AG04450 (cell line): ENCODE data around the gene NHEJ1. TPM values are rescaled to one million over a fixed set of nuclear protein-coding genes. Genes with fewer than 3 reads are reported as not detected.

Experiments used
- CTCF ChIA-PET: fragments of 300-600, 350-600 bp; formaldehyde crosslinking; extraction: SDS; loops from one replicate; lab custom pipeline; 2022; ENCODE audit warnings: antibody characterized with exemption, inconsistent platforms; lab: Charles Lee
- POLR2A ChIA-PET: fragments of 350-600 bp; formaldehyde crosslinking; extraction: SDS; loops from one replicate; lab custom pipeline; 2021; ENCODE audit warnings: antibody characterized with exemption, inconsistent platforms; lab: Yijun Ruan, JAX
- DNase-seq: peaks from one replicate; pipeline ENCODE4 v3.0.0-alpha.2; 2011; ENCODE audit warnings: low read depth, low spot score
- H3K27ac ChIP-seq: one replicate; pipeline ENCODE4 v1.5.1; 2012; ENCODE audit warnings: low read depth, low read length, control low read depth
- H3K27me3 ChIP-seq: one replicate; pipeline ENCODE4 v1.6.0; 2012; ENCODE audit warnings: low read length; ENCODE audit not compliant: control insufficient read depth, insufficient read depth
- H3K4me3 ChIP-seq: 2 replicates; pipeline ENCODE4 v1.5.1; 2011; ENCODE audit warnings: mild to moderate bottlenecking, low read depth, low read length, control low read depth
- H3K9me3 ChIP-seq: 2 replicates; pipeline ENCODE4 v1.5.1; 2012; ENCODE audit warnings: low read length; ENCODE audit not compliant: control insufficient read depth, insufficient read depth
- polyA plus RNA-seq: library from polyadenylated mRNA; depleted of rRNA; stranded (reverse); fragments of >200 nt; gene quantifications from 2 replicates; pipeline ENCODE4 v1.2.3, GENCODE V29; 2011
- TF ChIP-seq, protein P1 (sequence below): IDR thresholded peaks from 2 replicates; pipeline ENCODE4 v1.5.1; 2011; ENCODE audit warnings: low read depth, low read length, control low read depth, inconsistent platforms

The NHEJ1 gene
- polyA plus RNA-seq, 1 experiment = 21.9 TPM

DNA sequence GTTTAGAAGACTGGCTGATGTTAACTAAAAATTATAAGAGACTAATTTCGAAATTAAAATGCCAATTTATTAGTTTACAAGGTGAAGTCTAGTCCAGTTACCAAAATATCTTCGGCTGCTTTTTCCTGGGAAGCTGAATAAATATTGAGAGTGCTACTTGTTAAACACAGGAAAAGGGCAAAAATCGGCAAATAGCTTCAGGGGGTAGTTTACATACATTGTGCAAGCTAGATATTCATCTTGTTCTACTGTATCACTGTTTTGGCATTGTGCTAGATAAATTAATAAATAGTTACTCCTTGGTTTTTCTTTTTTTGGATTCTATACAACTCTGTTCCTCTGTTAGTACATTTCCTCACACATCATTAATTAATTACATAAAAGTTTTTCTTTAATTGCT lies 29.3 kb downstream of the NHEJ1 start:
- H3K27me3 ChIP-seq = no peaks in the 10 kb centered on the region
- TF ChIP-seq, protein P1, sequence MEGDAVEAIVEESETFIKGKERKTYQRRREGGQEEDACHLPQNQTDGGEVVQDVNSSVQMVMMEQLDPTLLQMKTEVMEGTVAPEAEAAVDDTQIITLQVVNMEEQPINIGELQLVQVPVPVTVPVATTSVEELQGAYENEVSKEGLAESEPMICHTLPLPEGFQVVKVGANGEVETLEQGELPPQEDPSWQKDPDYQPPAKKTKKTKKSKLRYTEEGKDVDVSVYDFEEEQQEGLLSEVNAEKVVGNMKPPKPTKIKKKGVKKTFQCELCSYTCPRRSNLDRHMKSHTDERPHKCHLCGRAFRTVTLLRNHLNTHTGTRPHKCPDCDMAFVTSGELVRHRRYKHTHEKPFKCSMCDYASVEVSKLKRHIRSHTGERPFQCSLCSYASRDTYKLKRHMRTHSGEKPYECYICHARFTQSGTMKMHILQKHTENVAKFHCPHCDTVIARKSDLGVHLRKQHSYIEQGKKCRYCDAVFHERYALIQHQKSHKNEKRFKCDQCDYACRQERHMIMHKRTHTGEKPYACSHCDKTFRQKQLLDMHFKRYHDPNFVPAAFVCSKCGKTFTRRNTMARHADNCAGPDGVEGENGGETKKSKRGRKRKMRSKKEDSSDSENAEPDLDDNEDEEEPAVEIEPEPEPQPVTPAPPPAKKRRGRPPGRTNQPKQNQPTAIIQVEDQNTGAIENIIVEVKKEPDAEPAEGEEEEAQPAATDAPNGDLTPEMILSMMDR = no peak
- POLR2A ChIA-PET = no interaction called here
- H3K4me3 ChIP-seq = no peak overlapping the region
- no peak overlapping the region for H3K27ac ChIP-seq
- CTCF ChIA-PET = interaction anchor here (1.0 to 4.9 kb wide), 5 partner anchors 12 to 73 kb away, joined by 3 to 27 read pairs (median 10); no protein-coding TSS in a partner anchor
- no peaks in the 10 kb centered on the region for H3K9me3 ChIP-seq
- DNase-seq = no peak

DNA sequence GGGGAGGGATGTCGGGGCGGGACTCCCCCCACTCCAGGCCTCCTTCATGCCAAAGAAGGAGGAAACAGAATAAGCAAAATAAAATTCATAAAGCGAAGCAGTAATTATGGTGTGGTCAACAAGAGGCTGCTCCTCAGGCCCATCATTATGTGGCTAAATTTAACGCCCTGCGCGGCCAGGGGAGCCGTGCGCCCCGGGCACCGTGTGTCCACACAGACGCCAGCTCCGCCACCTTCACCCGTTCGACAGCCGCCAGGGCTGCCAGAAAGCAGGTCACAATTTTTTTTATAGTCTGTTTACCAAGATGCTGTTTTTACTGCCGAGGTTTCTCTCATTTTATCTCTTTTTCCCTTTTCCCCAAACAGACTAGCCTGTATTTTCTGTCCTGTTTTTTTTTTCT lies 31.0 kb downstream of the NHEJ1 start:
- DNase-seq = no peak
- H3K4me3 ChIP-seq = no peak overlapping the region
- no peaks in the 10 kb centered on the region for H3K9me3 ChIP-seq
- POLR2A ChIA-PET = interaction anchor here (0.6 kb wide), 1 partner anchor 258 kb away, joined by 3 read pairs; no protein-coding TSS in a partner anchor
- TF ChIP-seq, protein P1 = no peak
- H3K27ac ChIP-seq = no peak overlapping the region
- H3K27me3 ChIP-seq = no peaks in the 10 kb centered on the region
- CTCF ChIA-PET = interaction anchor here (1.1 to 4.9 kb wide), 2 partner anchors 10 to 71 kb away, joined by 3 to 27 read pairs; no protein-coding TSS in a partner anchor

DNA sequence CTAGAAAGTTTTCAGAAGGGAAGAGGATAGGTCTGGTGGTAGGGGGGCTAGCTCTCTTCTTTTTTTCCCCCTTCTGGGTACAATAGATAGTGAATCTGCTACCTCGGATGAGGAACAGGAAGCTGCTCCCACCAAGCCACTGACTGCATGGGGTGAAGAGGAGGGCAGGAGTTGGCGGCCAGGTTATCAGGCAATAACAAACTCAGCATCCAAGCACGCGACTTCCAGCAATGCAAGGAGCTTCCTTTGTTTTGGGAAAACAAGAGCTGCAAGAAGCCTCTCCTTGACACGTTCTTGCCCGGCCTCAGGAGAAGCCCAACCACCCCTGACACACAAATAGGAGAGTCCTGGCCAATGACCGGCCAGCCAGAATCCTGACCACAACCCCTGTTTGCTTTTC lies 32.2 kb downstream of the NHEJ1 start:
- ChIA-PET CTCF (interaction anchor here (1.1 to 4.9 kb wide), 4 partner anchors 9 to 70 kb away, joined by 3 to 27 read pairs (median 4); no protein-coding TSS in a partner anchor), POLR2A (no interaction called here)
- no peaks in the 10 kb centered on the region for H3K9me3 ChIP-seq
- no peak overlapping the region for H3K27ac ChIP-seq
- H3K27me3 ChIP-seq = no peaks in the 10 kb centered on the region
- DNase-seq = no peak
- TF ChIP-seq, protein P1 = no peak
- no peak overlapping the region for H3K4me3 ChIP-seq

DNA sequence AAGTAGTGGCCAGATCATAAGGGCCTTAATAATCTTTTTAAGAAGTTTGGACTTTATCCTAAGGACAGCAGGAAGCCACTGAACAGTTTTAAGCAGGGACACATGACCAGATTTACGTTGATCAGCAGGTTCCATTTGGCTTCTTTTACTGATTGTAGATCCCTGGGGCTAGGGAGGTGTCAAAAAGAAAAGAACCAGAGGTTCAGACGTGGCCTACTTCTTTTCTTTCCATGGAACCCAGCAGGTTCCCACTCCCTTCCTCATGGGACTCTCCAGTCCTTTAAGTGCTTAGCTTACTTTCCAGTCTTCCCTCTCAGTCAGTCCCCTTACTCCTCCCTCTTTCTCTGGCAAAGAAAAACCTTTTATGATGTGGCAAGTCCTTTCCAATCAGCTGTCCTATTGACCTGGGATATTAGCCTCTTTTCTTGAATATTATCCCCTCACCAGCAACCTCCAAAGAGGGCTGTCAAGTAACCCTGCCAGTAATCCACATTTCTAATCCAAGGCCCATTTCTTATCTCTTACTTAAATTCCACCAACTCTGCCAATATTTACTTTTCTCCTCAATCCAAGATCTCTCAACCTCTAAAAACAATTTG lies 33.5 kb downstream of the NHEJ1 start:
- TF ChIP-seq, protein P1 = no peak
- H3K9me3 ChIP-seq = no peaks in the 10 kb centered on the region
- no peak for DNase-seq
- no peaks in the 10 kb centered on the region for H3K27me3 ChIP-seq
- CTCF ChIA-PET = interaction anchor here (1.1 to 4.9 kb wide), 2 partner anchors 7 to 28 kb away, joined by 5 to 27 read pairs; no protein-coding TSS in a partner anchor
- no peak overlapping the region for H3K27ac ChIP-seq
- POLR2A ChIA-PET = no interaction called here
- H3K4me3 ChIP-seq = no peak overlapping the region

DNA sequence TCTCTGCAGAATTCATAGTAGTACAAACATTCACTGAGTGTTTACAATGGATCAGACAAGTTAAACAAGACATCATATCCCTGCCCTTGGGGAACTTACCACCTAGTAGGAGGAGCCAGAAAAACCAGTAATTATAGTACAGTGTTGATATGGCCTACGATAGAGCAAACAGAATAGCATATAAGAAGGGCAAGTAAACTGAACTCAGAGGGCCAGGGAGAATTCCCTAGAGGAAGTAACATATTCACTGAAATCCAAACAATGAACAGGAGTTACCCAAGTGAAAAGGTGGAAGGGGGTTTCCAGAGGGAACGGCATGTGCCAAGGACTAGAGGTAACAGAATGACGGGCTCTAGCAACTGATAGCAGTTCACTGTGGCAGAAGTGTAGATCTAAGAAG lies 34.1 kb downstream of the NHEJ1 start:
- Histone ChIP-seq H3K27ac (no peak overlapping the region), H3K9me3 (no peaks in the 10 kb centered on the region), H3K4me3 (no peak overlapping the region), H3K27me3 (no peaks in the 10 kb centered on the region)
- ChIA-PET POLR2A (no interaction called here), CTCF (interaction anchor here (1.2 kb wide), 1 partner anchor 33 kb away, joined by 3 read pairs; no protein-coding TSS in a partner anchor)
- DNase-seq = no peak
- TF ChIP-seq, protein P1 = no peak
